Subcutaneous adipose tissue (tissue), 4 donors: Measurements from ENCODE around the gene SCO1. TPM values are rescaled to one million over a fixed set of nuclear protein-coding genes. Genes with fewer than 3 reads are reported as not detected.

Experiments
- total RNA-seq, 4 donors: library from RNA; depleted of rRNA; stranded (reverse); fragments of >200 nt; gene quantifications; one replicate each; pipeline ENCODE4 v1.1.0, GENCODE V29; 2016
- TF ChIP-seq, protein P1 (sequence below): fragments of 450-650 bp; IDR thresholded peaks from one replicate; pipeline ENCODE4 v1.5.1; 2016; ENCODE audit warnings: low read depth, mild to moderate bottlenecking, control low read depth, antibody characterized with exemption, moderate library complexity

Gene SCO1
- total RNA-seq, 4 donors from 2014 or later: 12.8 to 28.3 (median 21.0) TPM

DNA sequence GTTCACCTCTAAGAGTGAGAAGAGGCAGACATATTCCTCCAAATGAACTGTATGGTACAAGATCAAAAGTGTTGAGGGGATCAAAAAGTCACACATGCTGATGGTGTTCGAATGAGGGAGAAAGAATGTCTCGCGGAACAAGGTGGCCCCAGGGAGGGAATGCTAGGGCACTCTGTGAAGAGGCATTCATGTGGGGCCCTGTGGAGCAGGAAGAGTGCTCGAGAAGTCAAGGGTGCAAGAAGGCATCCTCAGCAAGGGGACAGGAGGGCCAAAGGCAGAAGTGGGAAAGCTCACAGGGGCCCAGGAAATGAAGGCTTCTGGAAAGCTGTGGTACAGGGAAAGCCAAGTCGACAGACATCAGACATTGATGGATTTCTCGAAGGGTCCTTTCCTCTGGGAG is 34.1 kb downstream of the SCO1 start:
- TF ChIP-seq, protein P1, sequence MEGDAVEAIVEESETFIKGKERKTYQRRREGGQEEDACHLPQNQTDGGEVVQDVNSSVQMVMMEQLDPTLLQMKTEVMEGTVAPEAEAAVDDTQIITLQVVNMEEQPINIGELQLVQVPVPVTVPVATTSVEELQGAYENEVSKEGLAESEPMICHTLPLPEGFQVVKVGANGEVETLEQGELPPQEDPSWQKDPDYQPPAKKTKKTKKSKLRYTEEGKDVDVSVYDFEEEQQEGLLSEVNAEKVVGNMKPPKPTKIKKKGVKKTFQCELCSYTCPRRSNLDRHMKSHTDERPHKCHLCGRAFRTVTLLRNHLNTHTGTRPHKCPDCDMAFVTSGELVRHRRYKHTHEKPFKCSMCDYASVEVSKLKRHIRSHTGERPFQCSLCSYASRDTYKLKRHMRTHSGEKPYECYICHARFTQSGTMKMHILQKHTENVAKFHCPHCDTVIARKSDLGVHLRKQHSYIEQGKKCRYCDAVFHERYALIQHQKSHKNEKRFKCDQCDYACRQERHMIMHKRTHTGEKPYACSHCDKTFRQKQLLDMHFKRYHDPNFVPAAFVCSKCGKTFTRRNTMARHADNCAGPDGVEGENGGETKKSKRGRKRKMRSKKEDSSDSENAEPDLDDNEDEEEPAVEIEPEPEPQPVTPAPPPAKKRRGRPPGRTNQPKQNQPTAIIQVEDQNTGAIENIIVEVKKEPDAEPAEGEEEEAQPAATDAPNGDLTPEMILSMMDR: no peak

DNA sequence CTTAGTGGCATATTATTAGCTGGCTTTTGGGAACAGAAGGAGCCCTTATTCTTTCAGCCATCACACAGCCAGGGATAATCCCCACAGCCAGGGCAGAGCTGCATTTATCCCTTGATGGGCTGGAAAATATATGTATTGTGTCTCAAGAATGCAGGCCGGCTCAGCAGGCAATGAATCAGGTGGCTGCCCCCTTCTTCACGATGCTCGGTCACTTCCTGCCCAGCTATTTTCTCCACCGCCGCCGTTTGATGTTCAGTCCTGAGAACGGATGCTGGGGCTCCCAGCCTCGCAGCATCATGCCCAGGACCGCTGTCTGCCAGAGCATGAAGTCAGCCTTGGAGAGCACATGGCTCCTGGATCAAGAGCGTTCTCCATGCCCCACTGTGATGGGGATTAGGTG is 35.9 kb downstream of the SCO1 start:
- TF ChIP-seq, protein P1: no peak

- TF ChIP-seq, protein P1: no peak
Observed at GRCh38 chr17:10657879-10658278, 39.5 kb downstream of the SCO1 start.

- TF ChIP-seq, protein P1: no peak
Observed at GRCh38 chr17:10657148-10657547, 40.2 kb downstream of the SCO1 start, which contains the start of gene MYH3. TSS of gene MYH3 (minus strand) at chr17:10657309. CDS start at chr17:10655064, 2,245 bp downstream.

GRCh38 chr17:10653987-10654386 is 43.3 kb downstream of the SCO1 start:
- TF ChIP-seq, protein P1: no peak

DNA sequence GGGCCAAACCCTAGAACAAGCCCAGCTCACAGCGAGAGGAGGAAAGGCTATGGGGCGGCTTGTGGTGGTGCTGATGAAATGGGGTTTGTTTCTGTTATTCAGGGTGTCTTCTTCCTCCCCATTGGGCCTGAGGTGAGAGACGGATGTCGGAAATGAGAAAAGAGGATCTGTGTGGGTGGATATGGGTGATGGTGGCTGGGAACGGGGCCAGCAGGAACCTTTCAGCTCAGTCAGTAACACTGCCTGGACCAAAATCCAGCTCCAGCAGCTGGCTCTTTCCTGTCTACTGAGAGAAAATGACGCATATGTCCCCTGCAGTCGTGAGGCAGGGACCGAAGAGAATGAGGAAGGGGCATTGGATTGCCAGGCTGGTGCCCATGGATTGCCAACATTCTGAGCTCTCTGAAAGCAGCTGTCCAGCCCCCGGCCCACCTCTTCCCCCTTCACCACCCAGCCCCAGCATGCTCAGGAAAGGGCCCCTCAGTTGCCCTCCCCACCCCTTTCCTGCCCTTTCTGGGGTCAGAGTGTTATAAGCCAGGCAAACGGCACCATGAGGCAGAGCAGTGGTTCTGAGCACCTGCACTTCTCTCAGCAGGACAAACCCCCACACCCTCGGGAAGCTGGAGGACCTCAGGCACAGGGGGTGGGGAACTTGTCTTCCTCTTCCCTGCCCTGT is 44.2 kb downstream of the SCO1 start:
- TF ChIP-seq, protein P1: no peak

GRCh38 chr17:10651927-10652326 is 45.4 kb downstream of the SCO1 start:
- TF ChIP-seq, protein P1: no peak
